ENCODE measurements around the gene SELENOT.
"Not testable (repeated sequence)": the region's sequence is repeated elsewhere in the genome, so short reads cannot be mapped to it uniquely, and the experiment has no call there.

Gene SELENOT

DNA sequence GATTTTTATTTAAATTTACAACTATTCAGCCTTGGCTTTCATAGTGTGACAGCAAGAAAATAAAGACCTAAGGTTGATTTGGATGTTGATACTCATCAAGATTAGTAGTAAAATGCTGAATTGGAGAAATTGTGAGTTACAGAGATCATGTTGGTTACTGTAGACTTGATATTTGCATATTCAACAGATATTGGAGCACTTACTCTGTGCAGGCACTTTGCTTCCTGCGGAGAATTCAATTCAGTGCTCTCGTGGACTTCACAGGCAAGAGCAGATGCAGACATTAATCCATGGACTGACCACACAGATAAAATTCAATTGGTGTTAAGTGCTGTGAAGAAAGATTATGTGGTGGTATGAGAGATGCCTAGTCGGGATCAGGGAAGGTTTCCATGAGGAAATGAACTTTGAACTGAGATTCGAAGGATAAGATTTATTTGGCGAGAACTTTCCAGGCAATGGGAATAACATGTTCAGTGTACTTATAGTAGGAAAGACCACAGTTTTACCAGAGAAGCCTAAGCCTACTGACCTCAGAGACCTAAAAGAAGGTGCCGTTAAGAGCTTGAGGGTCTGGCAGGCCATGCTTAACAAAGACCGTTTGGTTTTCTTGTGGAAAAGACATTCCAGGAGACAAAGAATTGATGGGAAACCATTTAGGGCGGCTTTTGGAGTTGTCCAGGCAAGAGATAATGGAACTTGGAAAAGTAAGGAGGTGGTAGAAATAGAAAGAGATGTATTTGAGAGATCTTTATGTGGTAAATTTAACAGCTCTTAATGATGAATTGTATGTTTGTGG lies 4.3 kb downstream of the SELENOT start:
- DNase-seq = no peak

DNA sequence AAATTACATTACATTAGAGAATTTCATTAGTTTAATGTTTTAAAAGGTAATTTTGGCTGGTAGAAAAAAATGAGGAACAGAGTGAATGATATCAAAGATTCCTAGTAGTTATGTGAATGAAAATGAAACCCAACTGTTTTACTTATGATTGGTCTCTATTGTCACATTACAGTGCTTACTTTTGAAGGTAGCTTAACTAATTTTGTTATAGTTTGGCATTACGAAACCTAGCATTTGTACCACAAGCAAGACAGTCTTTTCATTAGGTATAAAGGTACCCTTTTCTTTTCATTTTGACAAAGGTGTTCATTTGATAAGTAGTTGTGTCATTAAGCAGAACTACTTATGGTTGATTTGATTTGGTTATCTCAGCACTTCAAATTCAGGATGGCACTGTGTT lies 6.9 kb downstream of the SELENOT start:
- DNase-seq = no peak

DNA sequence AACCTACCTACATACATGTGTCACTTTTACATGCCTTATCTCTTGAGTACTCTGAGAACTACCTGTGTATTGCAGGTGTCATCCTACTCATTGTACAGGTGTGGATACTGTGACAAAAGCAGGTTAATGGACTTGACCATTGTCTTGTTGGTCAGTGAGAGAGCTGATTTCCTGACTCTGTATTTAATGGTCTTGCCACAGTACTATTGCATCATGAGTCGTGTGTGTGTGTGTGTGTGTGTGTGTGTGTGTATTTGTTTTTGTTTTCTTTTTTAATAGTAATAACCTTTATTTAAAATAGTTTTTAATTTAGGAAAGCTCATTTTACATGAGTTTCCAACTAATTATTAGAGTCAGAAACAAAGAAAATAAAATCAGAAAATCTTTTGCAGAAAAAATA lies 7.7 kb downstream of the SELENOT start:
- no peak for DNase-seq

DNA sequence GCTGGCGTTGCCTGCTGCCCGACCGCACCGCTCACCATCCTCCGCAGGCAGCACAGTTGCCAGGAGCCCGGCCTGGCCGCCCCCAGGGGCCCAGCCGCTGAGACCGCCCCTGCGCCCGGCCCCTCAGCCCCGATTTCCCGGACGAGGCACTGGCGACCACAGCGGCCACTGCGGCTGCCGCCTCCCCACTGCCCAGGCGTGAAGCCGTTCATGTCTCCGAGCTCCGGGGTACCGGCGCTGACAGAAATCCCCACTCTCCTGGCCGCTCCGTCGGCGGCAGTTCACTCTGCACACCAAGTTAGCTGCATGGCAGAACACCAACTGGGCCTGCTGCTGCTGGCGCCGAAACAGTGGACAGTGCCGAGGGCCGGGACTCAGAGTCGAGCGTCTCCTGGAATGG lies 8.5 kb downstream of the SELENOT start:
- DNase-seq = no peak

DNA sequence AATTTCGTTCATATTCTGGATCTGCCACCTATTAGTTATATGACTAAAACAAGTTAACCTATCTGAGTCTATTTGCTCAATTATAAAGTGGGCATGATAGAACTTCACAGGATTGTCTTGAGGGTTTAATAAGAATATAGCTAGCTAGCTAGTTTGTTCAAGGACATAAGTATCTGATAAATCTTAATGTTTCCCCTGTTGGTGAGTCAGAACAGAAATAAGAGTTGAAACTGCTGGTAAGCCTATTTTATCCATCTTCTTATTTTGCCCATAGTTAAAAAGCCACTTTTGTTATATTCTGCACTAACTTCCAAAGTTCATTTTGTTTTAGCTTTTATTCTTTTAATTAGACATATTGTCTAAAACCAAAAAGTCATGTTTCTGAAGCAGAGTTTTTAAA lies 9.4 kb downstream of the SELENOT start:
- DNase-seq = no peak

DNA sequence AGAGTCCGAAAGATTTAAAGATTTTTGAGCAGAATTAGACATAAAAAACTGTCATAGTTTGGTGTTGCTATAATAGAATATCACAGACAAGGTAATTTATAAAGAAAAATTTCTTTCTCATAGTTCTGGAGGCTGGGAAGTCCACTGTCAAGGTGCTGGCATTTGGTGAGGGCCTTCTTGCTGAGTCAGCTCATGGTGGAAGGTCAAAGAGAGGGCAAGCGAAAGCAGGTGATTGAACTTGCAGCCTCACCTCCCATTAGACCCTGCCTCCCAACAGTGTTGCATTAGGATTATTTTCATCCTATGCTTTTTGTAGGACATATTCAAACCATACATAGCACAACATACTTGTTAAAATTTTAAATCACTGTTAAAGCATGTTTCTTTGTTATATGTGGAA lies 9.9 kb downstream of the SELENOT start:
- no peak for DNase-seq

DNA sequence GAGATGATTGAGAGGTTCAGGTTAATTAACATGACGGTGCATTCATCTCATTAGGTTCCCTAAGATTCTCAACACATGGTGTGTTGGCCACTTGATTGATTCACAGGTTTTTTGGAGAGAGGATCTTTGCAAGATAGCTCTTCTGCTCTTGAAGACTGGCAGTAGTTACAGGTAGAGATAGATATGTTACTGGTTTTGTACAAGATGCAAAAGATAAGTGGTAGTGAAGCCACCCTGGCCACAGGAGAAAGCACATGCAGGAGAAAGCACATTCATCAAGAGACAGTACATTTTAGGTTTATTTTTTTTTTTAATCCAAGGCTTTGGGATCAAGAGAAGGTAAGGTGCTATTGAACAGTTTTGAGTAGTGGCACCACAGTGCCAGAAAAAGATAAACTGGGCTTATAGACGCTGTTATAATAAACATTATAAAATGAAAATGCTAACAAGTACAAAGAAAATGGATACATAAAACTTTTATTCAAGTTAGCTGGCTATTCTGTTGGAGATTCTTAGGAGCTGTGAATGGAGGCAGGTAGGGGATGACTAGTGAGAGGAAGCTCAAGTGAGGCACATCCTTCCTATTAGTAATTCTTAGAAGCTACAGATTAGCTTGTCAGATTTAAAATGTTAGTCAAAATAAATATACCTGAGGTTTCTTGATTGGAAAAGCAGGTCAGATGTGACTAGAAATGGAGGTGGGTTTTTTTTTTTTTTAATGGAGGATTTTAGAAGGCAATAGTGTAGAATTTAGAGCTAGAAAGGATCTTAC lies 10.8 kb downstream of the SELENOT start:
- DNase-seq = no peak

DNA sequence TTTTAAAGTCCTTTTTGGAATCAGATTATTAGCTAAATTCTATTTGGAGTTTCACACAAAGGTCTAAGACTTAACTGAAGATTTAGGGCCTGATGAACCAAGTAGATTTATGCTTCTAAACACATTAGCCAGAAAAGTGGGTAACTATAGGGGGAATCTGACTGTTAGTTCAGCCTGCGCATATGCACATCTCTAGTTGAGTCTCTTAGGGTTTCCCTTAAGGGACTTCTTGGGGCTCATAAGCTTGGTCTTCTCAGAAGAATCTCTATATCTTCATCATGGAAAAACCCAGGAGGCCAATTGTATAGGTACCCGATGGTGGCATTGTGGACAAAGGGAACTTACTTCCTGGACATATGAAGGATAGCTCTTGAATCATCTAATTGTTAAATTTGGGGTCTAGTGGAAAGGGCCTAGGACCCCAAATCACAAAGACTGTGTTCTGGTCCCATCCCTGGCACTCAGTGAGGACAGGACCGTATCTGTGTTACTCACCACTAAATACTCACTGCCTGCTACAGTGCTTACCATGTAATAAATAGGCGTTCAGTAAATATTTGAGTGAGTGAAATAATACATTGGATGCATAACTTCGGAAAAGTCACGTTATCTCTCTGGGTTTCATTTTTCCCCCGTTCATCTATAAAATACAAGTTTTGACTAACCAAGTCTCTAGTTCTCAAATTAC lies 17.0 kb downstream of the SELENOT start:
- no peak for DNase-seq

DNA sequence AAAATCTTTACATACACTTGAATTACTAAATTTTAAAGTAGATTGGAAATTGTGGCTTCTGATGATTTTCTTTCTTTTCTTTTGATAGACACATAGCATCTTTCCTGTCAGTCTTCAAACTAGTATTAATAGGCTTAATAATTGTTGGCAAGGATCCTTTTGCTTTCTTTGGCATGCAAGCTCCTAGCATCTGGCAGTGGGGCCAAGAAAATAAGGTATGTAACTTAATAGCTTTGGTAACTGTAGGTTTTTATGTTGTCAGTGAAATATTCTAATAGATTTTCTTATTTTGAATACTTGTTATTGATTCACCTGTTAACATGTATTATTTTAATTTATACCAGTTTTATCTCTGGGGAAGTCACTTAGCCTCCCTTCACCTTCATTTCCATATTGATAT lies 19.8 kb downstream of the SELENOT start:
- DNase-seq = not testable (repeated sequence)

DNA sequence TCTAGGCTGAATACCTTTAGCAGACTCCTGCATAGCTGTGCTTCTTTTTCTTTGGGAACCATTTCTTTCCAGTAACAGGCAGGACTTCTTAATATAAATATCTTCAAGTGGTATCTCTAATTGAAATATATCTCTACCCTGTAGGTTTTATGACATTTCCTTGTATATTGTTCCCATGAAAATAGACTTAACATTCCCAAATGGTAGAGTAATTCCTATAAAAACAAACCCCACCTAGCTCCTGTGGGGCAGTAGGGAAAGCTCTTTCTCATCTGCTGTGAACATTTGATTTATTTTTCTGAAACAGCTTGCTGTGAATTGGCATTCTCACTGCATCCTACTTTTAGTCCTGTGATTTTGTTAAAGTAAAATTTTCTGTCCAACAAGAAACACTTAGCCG lies 20.8 kb downstream of the SELENOT start:
- no peak for DNase-seq

DNA sequence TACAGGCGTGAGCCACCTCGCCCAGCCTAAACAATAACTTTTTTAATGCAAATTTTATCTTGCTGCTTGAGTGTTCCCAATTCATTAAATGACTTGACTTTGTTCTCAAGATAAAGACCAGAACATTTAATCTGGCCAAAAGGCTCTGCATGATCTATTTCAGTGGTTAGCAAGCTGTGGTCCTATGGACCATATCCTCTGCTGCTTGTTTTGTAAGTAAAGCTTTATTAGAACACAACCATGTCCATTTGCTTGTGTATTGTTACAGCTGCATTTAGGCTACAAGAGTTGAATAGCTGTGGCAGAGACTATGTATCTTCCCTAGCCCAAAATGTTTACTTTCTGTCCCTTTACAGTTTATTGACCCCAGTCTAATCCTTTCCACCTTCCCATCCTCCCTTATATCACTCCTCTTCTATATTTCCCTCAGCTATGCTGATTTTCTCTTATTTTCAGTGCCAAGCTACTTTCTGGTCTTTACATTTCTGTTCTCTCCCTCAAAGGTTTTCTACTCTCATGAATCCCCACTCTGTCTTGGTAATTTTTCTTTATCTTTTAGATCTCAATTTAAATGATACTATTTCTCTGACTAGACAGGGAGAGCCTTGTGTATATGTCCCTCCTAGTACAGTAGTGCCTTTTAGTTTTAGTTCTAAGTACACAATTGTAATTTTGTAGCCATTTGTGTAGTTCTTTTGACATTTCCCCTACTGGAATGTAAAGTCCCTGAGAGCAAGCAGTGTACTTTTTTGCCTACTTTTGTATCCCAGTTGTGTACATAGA lies 23.2 kb downstream of the SELENOT start:
- DNase-seq = no peak

DNA sequence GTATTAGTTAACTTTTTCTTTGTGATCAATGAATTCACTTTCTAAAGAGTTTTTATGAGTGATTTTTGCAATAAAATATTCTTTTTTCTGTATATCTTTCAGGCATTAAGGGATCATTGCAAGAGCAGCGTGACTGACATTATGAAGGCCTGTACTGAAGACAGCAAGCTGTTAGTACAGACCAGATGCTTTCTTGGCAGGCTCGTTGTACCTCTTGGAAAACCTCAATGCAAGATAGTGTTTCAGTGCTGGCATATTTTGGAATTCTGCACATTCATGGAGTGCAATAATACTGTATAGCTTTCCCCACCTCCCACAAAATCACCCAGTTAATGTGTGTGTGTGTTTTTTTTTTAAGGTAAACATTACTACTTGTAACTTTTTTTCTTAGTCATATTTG lies 24.4 kb downstream of the SELENOT start:
- DNase-seq = no peak

DNA sequence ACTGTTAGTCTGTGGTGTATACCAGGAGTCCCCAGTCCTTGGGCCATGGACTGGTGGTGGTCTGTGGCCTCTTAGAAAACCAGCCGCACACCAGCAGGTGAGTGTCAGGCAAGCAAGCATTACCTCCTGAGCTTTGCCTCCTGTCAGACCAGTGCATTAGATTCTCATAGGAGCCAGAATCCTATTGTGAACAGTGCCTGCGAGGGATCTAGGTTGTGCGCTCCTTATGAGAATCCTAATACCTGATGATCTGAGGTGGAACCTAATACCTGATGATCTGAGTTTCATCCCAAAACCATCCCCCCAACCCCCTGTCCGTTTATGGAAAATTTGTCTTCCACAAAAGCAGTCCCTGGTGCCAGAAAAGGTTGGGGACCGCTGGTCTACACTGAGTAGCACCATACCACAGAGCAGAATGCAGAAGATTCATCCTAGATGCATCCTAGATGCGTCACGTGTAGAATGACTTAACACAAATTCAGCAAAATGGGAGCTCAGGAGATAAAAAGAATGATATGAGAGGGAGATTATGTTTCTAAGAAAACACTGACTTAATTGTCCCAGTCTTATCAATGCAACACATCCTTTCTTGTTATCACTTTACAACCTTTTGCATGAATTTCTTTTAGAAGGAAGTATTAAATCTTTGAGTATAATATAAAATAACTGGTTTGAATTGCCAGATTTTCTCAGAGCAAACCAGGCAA lies 28.5 kb downstream of the SELENOT start:
- no peak for DNase-seq

DNA sequence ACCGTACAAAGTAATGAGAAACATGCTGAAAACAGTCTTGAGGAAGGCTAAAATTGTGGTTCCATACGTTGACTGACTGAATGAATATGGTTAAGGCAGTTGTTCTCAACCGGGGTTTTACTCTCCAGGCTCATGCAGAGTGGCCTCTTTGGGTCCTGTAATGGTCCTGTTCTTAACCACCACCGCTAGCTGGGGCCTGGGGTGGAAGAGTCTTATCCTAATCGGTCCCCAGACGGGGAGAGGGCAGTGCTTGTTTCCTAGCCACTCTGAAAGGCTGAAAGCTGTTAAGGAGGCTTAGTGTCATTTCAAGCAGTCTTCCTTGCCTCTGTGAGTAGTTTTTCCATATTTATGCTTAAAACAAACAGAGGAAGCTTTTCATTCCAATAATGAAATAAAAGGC lies 32.0 kb downstream of the SELENOT start:
- DNase-seq = no peak

DNA sequence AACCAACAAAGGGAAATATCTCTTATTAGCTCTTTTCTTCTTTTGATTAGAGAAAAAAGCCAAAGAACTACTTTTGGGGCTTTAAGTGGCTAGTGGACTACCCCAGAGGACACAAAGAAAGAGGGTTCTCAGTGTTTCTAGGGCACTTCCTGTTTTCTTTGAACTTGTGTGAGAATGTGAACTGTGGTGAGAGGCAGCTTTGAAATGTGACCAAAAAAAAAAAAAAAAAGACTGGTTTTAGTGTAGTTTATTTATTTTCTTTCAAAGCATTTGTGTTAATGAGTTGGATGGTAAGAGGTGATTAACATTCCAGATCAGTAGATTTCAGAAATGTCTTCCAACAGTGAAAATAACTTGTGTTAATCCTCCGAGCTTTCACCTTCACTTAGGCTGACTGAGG lies 32.4 kb downstream of the SELENOT start:
- DNase-seq = peak; percentile 43

DNA sequence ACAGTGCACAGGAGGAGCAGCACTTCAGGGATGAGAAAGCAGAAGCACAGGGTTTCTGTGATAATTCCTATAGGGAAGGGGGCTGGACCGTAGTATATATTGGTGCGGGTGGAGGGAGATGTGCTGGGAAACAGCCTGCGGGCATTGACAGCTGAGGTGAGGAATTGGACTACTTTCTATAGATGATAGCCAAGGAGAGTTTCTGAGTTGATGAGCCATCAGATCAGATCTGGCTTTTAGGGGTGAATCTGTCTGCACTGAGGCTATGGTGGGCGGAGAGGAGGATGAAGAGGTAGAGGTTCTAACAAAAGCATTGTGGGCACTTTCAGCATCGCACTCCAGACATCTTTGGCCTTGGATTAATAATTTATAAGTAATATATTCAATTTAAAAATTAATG lies 33.1 kb downstream of the SELENOT start:
- DNase-seq = no peak

DNA sequence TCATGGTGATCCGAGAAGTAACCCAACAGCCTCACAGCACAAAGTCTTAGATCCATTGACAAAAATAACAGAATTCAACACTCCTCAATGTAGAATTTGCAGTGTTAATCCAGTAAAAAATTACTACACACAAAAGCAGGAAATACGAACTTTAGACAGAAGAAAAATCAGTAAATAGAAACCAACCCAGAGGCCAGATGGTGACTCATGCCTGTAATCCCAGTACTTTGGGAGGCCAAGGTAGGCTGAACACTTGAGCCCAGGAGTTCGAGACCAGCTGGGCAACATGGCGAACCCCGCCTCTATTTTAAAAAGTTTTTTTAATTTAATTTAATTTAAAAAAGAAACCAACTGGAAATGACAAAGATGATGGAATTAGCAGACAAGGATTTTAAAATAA lies 36.1 kb downstream of the SELENOT start:
- DNase-seq = no peak

DNA sequence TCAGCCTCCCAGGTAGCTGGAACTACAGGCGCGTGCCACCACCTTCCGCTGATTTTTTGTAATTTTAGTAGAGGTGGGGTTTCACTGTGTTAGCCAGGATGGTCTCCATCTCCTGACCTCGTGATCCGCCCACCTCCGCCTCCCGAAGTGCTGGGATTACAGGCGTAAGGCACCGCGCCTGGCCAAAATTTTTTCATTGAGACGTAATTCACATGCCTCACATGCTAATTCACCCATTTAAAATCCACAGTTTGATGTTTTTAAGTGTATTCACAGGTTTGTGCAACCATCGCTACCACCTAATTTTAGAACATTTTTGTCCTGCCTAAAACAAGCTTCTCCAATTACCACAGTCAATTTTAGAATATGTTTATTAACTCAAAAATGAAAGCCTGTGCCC lies 37.1 kb downstream of the SELENOT start:
- no peak for DNase-seq

DNA sequence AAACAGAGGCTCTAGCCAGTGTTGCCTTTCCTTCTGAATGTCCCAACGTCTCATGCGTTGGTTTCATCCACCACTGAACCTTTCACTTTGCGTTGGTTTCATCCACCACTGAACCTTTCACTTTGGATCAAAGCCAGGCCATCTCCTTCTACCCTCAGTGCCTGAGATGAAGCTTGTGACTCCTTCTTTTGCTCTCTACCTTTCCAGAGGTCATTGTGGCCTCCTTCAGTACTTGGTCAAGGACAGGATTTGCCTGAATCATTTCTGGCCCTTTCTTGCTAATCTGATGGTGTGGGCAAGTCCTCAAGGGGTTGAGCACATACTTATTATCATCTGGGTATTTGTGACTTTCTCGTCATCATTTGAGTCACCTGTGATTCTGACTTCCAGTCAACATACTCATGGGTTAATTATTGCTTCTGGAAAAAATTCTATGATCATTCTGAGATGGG lies 50.0 kb downstream of the SELENOT start:
- no peak for DNase-seq

DNA sequence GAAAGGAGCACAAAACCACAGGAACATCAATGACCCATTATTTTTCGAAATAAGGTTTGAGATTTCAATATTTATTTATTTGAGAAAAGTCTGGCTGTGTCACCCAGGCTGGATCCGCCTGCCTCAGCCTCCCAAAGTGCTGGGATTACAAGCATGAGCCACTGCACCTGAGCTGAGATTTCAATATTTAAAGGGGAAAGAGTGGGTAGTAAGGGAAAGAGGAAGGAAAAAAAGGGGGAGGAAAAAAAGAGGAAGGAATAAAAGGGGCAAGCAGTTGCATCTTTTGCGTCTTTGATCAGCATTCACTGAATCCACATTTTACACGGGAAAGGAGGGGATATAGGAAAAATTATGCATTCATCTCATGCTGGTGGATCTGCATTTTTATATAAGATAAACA lies 53.2 kb downstream of the SELENOT start:
- no peak for DNase-seq

DNA sequence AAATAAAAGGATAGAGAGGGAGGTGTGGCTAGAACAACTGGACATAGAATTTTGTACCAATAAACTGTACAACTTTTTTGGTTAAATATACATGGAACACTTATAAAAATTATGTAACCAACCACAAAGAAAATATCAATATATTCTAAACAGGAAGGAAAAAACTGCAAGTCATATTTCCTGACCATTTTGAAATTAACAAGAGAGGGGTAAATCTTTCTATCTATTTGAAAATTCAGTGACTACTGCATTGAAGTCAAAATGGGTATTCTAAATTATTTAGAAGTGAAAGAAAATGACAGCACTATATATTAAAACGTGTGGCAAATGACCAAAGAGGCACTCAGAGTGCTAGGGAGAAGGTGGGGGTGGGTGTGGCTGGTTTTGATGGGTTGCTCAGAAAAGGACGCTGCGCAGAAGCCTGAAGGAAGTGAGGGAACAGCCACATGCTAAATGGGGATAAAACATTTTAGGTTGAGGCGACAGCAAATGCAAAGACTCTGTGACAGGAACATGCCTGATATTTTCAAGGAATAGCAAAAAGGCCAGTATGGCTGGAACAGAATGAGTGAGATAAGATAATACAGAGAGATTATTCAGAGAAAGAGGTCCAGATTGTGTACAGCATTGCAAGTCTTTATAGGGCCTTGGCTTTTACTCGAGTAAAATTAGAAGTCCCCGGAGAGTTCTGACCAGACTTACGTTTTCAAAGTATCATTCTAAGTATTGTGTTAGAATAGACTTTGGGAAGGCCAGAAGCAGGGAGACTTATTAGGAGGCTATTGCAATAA lies 59.5 kb downstream of the SELENOT start:
- DNase-seq = no peak
